Measurements from ENCODE around the gene TSPAN15. TPM values are rescaled to one million over a fixed set of nuclear protein-coding genes. Genes with fewer than 3 reads are reported as not detected.

The TSPAN15 gene
- total and polyA plus RNA-seq, 4 donors: 44.3 to 68.4 (median 55.0) TPM

- no peaks in the 10 kb centered on the region for H3K36me3 ChIP-seq (ENCODE audit: control insufficient read depth in 4 of 4, insufficient read depth in 4 of 4, low read length in 4 of 4)
- TF ChIP-seq CTCF (IDR thresholded peaks at IDR 0.05; ENCODE audit: control extremely low read depth, extremely low read depth): no peak
- peaks cover 0 to 13% (median 0%) of the 10 kb centered on the region in 5 donors for H3K4me1 ChIP-seq (ENCODE audit: control insufficient read depth in 5 of 5, insufficient read depth in 5 of 5, low read length in 5 of 5)
- H3K9ac ChIP-seq (ENCODE audit: insufficient read depth in 1 of 2, low read length in 2 of 2): no peak overlapping the region
- no peak overlapping the region for H3K4me3 ChIP-seq
- H3K27me3 ChIP-seq (ENCODE audit: control insufficient read depth in 3 of 3, insufficient read depth in 3 of 3, low read length in 2 of 3): no peaks in the 10 kb centered on the region
- WGBS, 2 donors: 91 to 95% methylated on average over 13 of the region's 13 CpGs
- DNase-seq (no peak), ATAC-seq (ENCODE audit: insufficient read depth, low FRiP score) (no peak)
- no peaks in the 10 kb centered on the region for H3K9me3 ChIP-seq (ENCODE audit: control insufficient read depth in 4 of 4, insufficient read depth in 3 of 4, low read length in 3 of 4)
- no peak overlapping the region for H3K27ac ChIP-seq (ENCODE audit: low read depth in 1 of 2, low read length in 1 of 2)
Observed at GRCh38 chr10:69415049-69415448, 36.2 kb upstream of the TSPAN15 start.

DNA sequence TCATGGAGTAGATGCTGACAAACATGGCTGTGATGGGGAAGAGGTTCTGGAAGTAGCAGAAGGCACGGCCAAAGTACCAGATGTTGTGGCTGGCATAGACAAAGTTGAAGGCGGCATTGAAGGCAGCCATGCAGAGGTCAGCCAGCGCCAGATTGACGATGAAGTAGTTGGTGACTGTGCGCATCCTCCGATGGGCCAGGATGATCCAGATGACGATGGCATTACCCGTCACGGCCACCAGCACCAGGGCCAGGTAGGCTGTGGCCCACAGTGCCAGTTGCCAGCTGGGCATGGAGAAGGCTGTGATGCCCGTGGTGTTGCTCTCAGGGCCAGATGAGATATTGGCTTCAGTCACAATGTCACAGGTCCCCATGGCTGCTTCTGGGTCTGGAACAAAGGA lies 35.3 kb upstream of the TSPAN15 start:
- H3K9ac ChIP-seq (ENCODE audit: insufficient read depth in 1 of 2, low read length in 2 of 2): no peak overlapping the region
- no peak overlapping the region for H3K4me3 ChIP-seq
- peaks cover 0 to 13% (median 0%) of the 10 kb centered on the region in 5 donors for H3K4me1 ChIP-seq (ENCODE audit: control insufficient read depth in 5 of 5, insufficient read depth in 5 of 5, low read length in 5 of 5)
- no peaks in the 10 kb centered on the region for H3K9me3 ChIP-seq (ENCODE audit: control insufficient read depth in 4 of 4, insufficient read depth in 3 of 4, low read length in 3 of 4)
- DNase-seq: no peak
- no peak for ATAC-seq (ENCODE audit: insufficient read depth, low FRiP score)
- no peak overlapping the region for H3K27ac ChIP-seq (ENCODE audit: low read depth in 1 of 2, low read length in 1 of 2)
- TF ChIP-seq CTCF (IDR thresholded peaks at IDR 0.05; ENCODE audit: control extremely low read depth, extremely low read depth): no peak
- no peaks in the 10 kb centered on the region for H3K36me3 ChIP-seq (ENCODE audit: control insufficient read depth in 4 of 4, insufficient read depth in 4 of 4, low read length in 4 of 4)
- no peaks in the 10 kb centered on the region for H3K27me3 ChIP-seq (ENCODE audit: control insufficient read depth in 3 of 3, insufficient read depth in 3 of 3, low read length in 2 of 3)
- 95% methylated on average over 10 of the region's 10 CpGs for WGBS, 2 donors

- DNase-seq (no peak), ATAC-seq (ENCODE audit: insufficient read depth, low FRiP score) (no peak)
- Histone ChIP-seq H3K27ac (ENCODE audit: low read depth in 1 of 2, low read length in 1 of 2) (no peak within 1 kb of the TSS), H3K36me3 (ENCODE audit: control insufficient read depth in 4 of 4, insufficient read depth in 4 of 4, low read length in 4 of 4) (no peaks in the 10 kb centered on the region), H3K9me3 (ENCODE audit: control insufficient read depth in 4 of 4, insufficient read depth in 3 of 4, low read length in 3 of 4) (no peaks in the 10 kb centered on the region), H3K9ac (ENCODE audit: insufficient read depth in 1 of 2, low read length in 2 of 2) (no peak within 1 kb of the TSS), H3K4me1 (ENCODE audit: control insufficient read depth in 5 of 5, insufficient read depth in 5 of 5, low read length in 5 of 5) (peaks cover 0 to 17% (median 0%) of the 10 kb centered on the region in 5 donors), H3K27me3 (ENCODE audit: control insufficient read depth in 3 of 3, insufficient read depth in 3 of 3, low read length in 2 of 3) (no peaks in the 10 kb centered on the region), H3K4me3 (no peak within 1 kb of the TSS)
- 77 to 85% methylated on average over 10 of the region's 10 CpGs for WGBS, 2 donors
- no peak for TF ChIP-seq CTCF (IDR thresholded peaks at IDR 0.05; ENCODE audit: control extremely low read depth, extremely low read depth)
Observed at GRCh38 chr10:69416695-69417094, 34.6 kb upstream of the TSPAN15 start, which contains the start of gene TACR2. TACR2 (minus strand) TSS chr10:69416918; CDS start chr10:69416323, 595 bp downstream.

GRCh38 chr10:69417542-69417941 lies 33.7 kb upstream of the TSPAN15 start:
- Histone ChIP-seq H3K27me3 (ENCODE audit: control insufficient read depth in 3 of 3, insufficient read depth in 3 of 3, low read length in 2 of 3) (no peaks in the 10 kb centered on the region), H3K9me3 (ENCODE audit: control insufficient read depth in 4 of 4, insufficient read depth in 3 of 4, low read length in 3 of 4) (no peaks in the 10 kb centered on the region), H3K27ac (ENCODE audit: low read depth in 1 of 2, low read length in 1 of 2) (no peak overlapping the region), H3K9ac (ENCODE audit: insufficient read depth in 1 of 2, low read length in 2 of 2) (no peak overlapping the region), H3K36me3 (ENCODE audit: control insufficient read depth in 4 of 4, insufficient read depth in 4 of 4, low read length in 4 of 4) (no peaks in the 10 kb centered on the region), H3K4me3 (no peak overlapping the region), H3K4me1 (ENCODE audit: control insufficient read depth in 5 of 5, insufficient read depth in 5 of 5, low read length in 5 of 5) (peaks cover 0 to 24% (median 0%) of the 10 kb centered on the region in 5 donors)
- no peak for TF ChIP-seq CTCF (IDR thresholded peaks at IDR 0.05; ENCODE audit: control extremely low read depth, extremely low read depth)
- DNase-seq: no peak
- no peak for ATAC-seq (ENCODE audit: insufficient read depth, low FRiP score)
- 88 to 91% methylated on average over 11 of the region's 11 CpGs for WGBS, 2 donors
